Measurements from ENCODE around the gene TTC39B. TPM values are rescaled to one million over a fixed set of nuclear protein-coding genes. Genes with fewer than 3 reads are reported as not detected.
A peak's percentile ranks its signal among the peaks of the same experiment; 100 is the strongest.

Gene TTC39B
- total and polyA plus RNA-seq, 11 donors, result 0.42 to 5.9 (median 1.2) TPM

DNA sequence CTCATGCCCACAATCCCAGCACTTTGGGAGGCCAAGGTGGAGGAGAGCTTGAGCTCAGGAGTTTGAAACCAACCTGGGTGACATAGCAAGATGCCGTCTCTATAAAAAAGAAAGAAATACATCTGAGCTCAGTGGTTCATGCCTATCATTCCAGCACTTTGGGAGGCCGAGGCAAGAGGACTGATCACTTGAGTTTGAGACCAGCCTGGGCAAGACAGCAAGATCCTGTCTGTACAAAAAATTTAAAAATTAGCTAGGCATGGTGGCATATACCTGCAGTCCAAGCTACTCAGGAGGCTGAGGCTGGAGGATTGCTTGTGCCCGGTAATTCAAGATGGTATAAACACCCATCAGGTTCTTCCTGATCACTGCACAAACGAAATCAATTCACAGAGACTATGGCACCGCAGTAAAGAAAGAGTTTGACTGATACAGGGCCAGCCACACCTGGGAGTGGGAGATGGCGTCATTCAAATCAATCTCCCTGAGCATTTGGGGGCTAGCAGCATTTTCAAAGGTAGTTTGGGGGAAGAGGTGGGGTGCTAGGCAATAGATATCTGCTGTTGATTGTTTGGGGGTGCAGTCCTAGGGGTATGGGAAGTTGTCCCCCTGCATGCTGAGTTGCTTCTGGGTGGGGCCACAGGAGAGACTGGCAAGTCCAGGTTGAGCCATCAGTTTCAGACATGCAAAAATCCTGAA is 169.2 kb downstream of the TTC39B start:
- intact Hi-C loops (cut with DNase I), result loop anchor here in 4 of 10 donors (5.0 to 10.0 kb wide), 3 partner anchors 36 to 526 kb away; no protein-coding TSS in a partner anchor
- Histone ChIP-seq H3K27me3 (no peaks in the 10 kb centered on the region), H3K4me3 (no peak overlapping the region), H3K36me3 (no peaks in the 10 kb centered on the region), H3K4me1 (peaks cover 0 to 8% (median 0%) of the 10 kb centered on the region in 12 donors), H3K27ac (no peak overlapping the region), H3K9me3 (no peaks in the 10 kb centered on the region)
- DNase-seq, result no peak
- no peak for ATAC-seq
- TF ChIP-seq, protein P1, sequence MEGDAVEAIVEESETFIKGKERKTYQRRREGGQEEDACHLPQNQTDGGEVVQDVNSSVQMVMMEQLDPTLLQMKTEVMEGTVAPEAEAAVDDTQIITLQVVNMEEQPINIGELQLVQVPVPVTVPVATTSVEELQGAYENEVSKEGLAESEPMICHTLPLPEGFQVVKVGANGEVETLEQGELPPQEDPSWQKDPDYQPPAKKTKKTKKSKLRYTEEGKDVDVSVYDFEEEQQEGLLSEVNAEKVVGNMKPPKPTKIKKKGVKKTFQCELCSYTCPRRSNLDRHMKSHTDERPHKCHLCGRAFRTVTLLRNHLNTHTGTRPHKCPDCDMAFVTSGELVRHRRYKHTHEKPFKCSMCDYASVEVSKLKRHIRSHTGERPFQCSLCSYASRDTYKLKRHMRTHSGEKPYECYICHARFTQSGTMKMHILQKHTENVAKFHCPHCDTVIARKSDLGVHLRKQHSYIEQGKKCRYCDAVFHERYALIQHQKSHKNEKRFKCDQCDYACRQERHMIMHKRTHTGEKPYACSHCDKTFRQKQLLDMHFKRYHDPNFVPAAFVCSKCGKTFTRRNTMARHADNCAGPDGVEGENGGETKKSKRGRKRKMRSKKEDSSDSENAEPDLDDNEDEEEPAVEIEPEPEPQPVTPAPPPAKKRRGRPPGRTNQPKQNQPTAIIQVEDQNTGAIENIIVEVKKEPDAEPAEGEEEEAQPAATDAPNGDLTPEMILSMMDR (IDR thresholded peaks at IDR 0.05), result no peak
- no peak for TF ChIP-seq POLR2A (IDR thresholded peaks at IDR 0.05)
- 94 to 97% (median 95%) methylated on average over 6 of the region's 6 CpGs for WGBS, 4 donors

DNA sequence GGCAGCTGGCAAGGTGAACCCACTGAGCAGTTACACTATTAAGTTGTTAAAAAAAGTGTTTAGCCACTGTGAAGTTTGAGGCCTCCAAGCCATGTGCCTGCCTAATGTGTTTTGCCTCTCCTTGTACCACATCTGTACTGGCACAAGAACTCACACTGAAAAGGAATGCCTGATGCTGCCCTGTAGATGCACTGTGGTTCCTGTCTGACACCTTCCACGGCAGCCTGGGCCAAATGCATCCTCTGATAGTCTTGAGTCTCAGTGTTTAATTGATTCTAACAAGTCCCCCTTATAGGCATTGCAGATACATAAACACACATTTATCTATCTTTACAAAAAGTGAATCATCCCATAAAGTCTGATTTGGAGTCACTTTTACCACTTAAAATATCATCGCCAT is 169.9 kb downstream of the TTC39B start:
- WGBS, 4 donors, result 74 to 89% (median 82%) methylated on average over 2 of the region's 2 CpGs

DNA sequence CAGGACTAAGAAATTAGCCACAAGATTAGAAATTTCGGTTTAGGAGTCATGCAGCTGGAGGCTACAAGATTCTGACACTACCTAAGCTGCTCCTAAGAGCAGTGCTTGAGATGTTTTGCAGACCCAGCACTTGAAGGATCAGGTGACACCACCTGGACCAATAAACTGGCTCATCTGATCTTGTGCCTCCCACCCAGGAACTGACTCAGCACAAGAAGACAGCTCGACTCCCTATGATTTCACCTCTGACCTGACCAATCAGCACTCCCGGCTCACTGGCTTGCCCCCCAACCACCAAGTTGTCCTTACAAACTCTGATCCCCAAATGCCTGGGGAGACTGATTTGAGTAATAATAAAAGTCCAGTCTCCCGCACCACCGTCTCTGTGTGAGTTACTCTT is 170.4 kb downstream of the TTC39B start:
- Histone ChIP-seq H3K36me3 (no peaks in the 10 kb centered on the region), H3K27me3 (no peaks in the 10 kb centered on the region), H3K4me1 (peaks cover 0 to 8% (median 0%) of the 10 kb centered on the region in 12 donors), H3K4me3 (no peak overlapping the region), H3K9me3 (no peaks in the 10 kb centered on the region), H3K27ac (no peak overlapping the region)
- ATAC-seq (no peak), DNase-seq (no peak)
- TF ChIP-seq POLR2A (IDR thresholded peaks at IDR 0.05), result no peak
- TF ChIP-seq, protein P1 (IDR thresholded peaks at IDR 0.05), result no peak
- 82 to 87% (median 85%) methylated on average over 5 of the region's 5 CpGs for WGBS, 4 donors
- intact Hi-C loops (cut with DNase I), result loop anchor here in 4 of 10 donors (5.0 to 10.0 kb wide), 3 partner anchors 34 to 524 kb away; no protein-coding TSS in a partner anchor

More for the DNA sequence above, 169.9 kb downstream of the TTC39B start:
- Histone ChIP-seq H3K27ac (no peak overlapping the region), H3K4me3 (no peak overlapping the region), H3K9me3 (no peaks in the 10 kb centered on the region), H3K27me3 (no peaks in the 10 kb centered on the region), H3K36me3 (no peaks in the 10 kb centered on the region), H3K4me1 (peaks cover 0 to 8% (median 0%) of the 10 kb centered on the region in 12 donors)
- ATAC-seq (no peak), DNase-seq (no peak)
- intact Hi-C loops (cut with DNase I), result loop anchor here in 4 of 10 donors (5.0 to 10.0 kb wide), 3 partner anchors 35 to 525 kb away; no protein-coding TSS in a partner anchor
- TF ChIP-seq, protein P1 (IDR thresholded peaks at IDR 0.05), result no peak
- no peak for TF ChIP-seq POLR2A (IDR thresholded peaks at IDR 0.05)

DNA sequence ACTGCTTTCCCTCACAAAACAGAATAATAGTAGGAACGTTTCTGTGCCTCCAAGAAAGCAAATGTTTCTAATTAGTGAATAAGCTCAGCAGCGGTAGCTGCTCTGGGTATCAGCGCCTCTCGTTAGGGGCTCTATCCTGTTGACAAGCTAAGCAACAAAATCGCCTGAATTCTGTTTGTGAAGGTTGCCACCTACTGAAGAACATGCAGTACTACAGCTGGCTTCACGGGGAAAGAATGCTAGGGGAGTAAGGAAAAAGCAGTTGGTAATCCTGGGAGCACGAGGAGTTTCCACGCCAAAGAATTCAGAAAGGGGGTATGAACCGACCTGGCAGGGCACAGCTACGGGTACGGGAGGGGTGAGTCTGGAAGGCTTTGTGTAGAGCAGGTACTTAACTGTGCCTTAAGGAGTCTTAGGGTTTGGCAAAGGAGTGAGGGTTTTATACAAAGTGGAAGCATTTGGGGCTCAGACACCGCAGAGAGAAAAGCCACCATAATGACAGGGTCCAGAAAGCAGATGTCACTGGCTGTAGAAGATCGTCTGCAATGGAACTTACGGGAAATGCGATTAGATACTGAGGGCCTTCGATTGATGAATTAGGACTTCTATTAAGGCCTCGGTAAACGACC is 171.7 kb downstream of the TTC39B start:
- TF ChIP-seq, protein P1 (IDR thresholded peaks at IDR 0.05), result peak; percentile 75 to 96 (median 88)
- TF ChIP-seq POLR2A (IDR thresholded peaks at IDR 0.05), result no peak
- peaks cover 0 to 8% (median 0%) of the 10 kb centered on the region in 12 donors for H3K4me1 ChIP-seq
- intact Hi-C loops (cut with DNase I), result loop anchor here in 9 of 10 donors (2.0 to 10.0 kb wide), 4 partner anchors 30 to 523 kb away; no protein-coding TSS in a partner anchor
- ATAC-seq (peak; percentile 63 to 92 (median 84)), DNase-seq (peak in 4 of 5 donors; percentile 38 to 48 (median 44))
- H3K36me3 ChIP-seq, result no peaks in the 10 kb centered on the region
- H3K9me3 ChIP-seq, result no peaks in the 10 kb centered on the region
- H3K4me3 ChIP-seq, result peak overlapping the region in 4 of 12 donors; percentile 12 to 23 (median 22)
- no peak overlapping the region for H3K27ac ChIP-seq
- no peaks in the 10 kb centered on the region for H3K27me3 ChIP-seq
- 27 to 29% (median 28%) methylated on average over 18 of the region's 18 CpGs for WGBS, 4 donors

Data from heart left ventricle (tissue), 16 donors.